ENCODE data around the gene SLC29A1.

The SLC29A1 gene

GRCh38 chr6:44270526-44271405 lies 47.4 kb downstream of the SLC29A1 start:
- DNase-seq: no peak

- no peak for DNase-seq
Observed at GRCh38 chr6:44271406-44271723, 48.0 kb downstream of the SLC29A1 start.

- no peak for DNase-seq
Observed at GRCh38 chr6:44271914-44272313, 48.5 kb downstream of the SLC29A1 start.

- DNase-seq: no peak
Observed at GRCh38 chr6:44272529-44272928, 49.1 kb downstream of the SLC29A1 start.

- DNase-seq: no peak
Observed at GRCh38 chr6:44272999-44273566, 49.7 kb downstream of the SLC29A1 start.

GRCh38 chr6:44273617-44274016 lies 50.2 kb downstream of the SLC29A1 start:
- no peak for DNase-seq

GRCh38 chr6:44275271-44275748 lies 51.9 kb downstream of the SLC29A1 start:
- DNase-seq: no peak

GRCh38 chr6:44275749-44276648 lies 52.6 kb downstream of the SLC29A1 start:
- DNase-seq: peak; percentile 62

- no peak for DNase-seq
Observed at GRCh38 chr6:44276667-44277640, 53.6 kb downstream of the SLC29A1 start.

GRCh38 chr6:44277763-44278162 lies 54.4 kb downstream of the SLC29A1 start:
- no peak for DNase-seq

- DNase-seq: no peak
Observed at GRCh38 chr6:44278315-44278714, 54.9 kb downstream of the SLC29A1 start.

- DNase-seq: no peak
Observed at GRCh38 chr6:44278774-44279697, 55.6 kb downstream of the SLC29A1 start.
